Subcutaneous adipose tissue (tissue), 4 donors: ENCODE data around the gene TMEM25. TPM values are rescaled to one million over a fixed set of nuclear protein-coding genes. Genes with fewer than 3 reads are reported as not detected.

ENCODE experiments used
- total RNA-seq, 4 donors: library from RNA; depleted of rRNA; stranded (reverse); fragments of >200 nt; gene quantifications; one replicate each; pipeline ENCODE4 v1.1.0, GENCODE V29; 2016
- TF ChIP-seq, protein P1 (sequence below): fragments of 450-650 bp; IDR thresholded peaks from one replicate; pipeline ENCODE4 v1.5.1; 2016; ENCODE audit warnings: low read depth, mild to moderate bottlenecking, control low read depth, antibody characterized with exemption, moderate library complexity

The TMEM25 gene
- total RNA-seq, 4 donors from 2014 or later = 6.8 to 21.9 (median 14.4) TPM

DNA sequence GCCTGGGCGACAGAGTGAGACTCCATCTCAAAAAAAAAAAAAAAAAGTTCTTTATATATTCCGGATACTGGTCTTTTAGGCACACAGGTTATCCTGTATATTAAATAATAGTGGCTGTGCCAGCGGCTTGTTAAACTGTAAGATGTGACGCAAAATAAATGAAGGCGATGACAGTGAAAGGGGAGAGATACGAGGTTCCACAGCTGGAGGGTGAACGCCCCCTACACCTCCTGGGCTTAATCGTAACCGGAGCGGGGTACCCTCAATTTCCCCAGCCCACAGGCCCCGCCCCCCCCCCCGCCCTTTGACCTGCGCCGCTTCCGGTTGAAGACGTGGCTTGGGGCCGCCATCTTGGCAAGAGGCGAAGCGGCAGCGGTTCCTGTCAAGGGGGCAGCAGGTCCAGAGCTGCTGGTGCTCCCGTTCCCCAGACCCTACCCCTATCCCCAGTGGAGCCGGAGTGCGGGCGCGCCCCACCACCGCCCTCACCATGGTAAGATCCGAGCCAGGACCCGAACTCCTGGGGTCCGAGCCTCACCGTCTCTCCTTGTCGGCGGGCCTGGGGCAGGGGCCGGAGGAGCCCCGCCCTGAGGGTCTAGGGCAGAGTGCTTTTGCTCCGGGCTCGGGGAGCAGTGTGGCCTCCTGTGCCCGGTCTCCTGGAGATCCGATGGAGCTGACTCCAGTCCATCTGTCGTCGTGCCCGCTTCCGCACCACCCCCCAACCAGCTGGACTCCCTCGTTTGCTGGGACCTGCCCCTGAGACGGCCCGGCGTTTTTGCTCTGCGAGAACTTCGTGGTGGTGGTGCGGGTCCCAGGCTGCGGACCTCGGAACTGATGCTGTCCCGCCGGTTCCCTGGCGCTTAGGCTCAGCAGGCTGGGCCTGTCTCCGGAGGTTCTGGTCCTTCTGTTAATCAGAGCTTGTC is 41.3 kb downstream of the TMEM25 start, which contains the start of gene ARCN1:
ARCN1 (plus strand) TSS at position 349 of the 920 bp plus-strand sequence; CDS start at position 488, 139 bp downstream.
- TF ChIP-seq, protein P1, sequence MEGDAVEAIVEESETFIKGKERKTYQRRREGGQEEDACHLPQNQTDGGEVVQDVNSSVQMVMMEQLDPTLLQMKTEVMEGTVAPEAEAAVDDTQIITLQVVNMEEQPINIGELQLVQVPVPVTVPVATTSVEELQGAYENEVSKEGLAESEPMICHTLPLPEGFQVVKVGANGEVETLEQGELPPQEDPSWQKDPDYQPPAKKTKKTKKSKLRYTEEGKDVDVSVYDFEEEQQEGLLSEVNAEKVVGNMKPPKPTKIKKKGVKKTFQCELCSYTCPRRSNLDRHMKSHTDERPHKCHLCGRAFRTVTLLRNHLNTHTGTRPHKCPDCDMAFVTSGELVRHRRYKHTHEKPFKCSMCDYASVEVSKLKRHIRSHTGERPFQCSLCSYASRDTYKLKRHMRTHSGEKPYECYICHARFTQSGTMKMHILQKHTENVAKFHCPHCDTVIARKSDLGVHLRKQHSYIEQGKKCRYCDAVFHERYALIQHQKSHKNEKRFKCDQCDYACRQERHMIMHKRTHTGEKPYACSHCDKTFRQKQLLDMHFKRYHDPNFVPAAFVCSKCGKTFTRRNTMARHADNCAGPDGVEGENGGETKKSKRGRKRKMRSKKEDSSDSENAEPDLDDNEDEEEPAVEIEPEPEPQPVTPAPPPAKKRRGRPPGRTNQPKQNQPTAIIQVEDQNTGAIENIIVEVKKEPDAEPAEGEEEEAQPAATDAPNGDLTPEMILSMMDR = no peak

DNA sequence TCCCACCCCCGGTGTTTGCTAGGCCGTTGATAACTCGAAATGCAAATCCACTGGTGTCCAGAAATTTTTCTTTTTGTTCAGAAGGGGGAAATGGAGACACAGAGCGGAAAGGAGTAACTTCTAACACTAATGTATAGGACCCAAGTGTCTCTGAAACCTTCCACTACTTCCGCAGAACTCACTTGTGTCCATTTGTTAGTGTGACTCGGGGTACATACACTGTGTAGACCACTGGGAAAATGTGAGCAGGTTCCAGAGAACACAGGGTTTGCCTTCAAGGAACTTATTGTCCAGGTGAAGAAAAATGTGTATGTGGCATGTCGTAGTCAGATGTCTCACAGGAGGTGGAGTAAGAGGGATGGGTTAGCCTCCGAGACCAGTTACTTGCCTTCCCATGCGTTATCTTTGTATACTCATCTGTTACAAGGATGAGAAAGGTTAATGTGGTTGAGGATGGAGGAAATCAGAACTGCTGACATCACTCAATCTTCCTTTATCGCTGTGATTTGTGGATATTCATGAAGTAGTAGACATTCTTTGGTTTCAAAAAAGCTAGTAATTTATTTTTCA is 42.1 kb downstream of the TMEM25 start:
- TF ChIP-seq, protein P1 = no peak

DNA sequence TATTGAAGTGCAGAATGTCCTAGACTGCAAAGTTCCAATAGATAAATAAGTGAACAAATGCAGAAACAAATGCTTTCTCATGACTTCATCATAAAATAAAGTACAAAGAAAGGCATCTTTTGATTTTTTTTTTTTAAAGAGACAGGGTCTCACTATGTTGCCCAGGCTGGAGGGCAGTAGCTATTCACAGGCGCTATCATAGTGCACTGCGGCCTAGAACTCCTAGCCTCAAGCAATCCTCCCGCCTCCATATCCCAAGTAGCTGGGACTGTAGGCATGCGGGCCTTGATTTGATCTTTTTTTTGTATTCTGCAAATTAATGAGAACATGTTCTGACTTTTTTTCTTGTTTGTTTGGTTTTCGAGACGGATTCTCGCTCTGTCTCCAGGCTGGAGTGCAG is 43.6 kb downstream of the TMEM25 start:
- TF ChIP-seq, protein P1 = no peak

DNA sequence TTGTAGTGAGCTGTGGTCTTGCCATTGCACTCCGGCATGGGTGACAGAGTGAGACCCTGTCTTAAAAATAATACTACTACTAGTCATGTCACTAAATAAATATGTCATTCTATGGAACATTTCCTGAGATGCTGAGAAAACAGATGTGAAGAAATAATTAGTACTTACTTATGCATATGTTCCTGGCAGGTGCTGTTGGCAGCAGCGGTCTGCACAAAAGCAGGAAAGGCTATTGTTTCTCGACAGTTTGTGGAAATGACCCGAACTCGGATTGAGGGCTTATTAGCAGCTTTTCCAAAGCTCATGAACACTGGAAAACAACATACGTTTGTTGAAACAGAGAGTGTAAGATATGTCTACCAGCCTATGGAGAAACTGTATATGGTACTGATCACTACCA is 50.1 kb downstream of the TMEM25 start:
- TF ChIP-seq, protein P1 = no peak

Other genes with a start within 250 kb of the TMEM25 start
- gene CD3E, start 226.5 kb upstream of the TMEM25 start, total RNA-seq = 1 to 10 TPM in 3 of 4 donors, under 1 TPM in 1; 0.38 to 3.4 (median 1.8) TPM
- 1 to 10 TPM in 3 of 4 donors, not detected in 1; 2.0 to 4.9 (median 2.4) TPM for gene CD3D, start 188.5 kb upstream of the TMEM25 start, total RNA-seq
- 1 to 10 TPM in 2 of 4 donors, under 1 TPM in 2; 0.38 to 2.1 (median 1.4) TPM for gene CD3G, start 186.8 kb upstream of the TMEM25 start, total RNA-seq
- gene UBE4A, start 171.6 kb upstream of the TMEM25 start, total RNA-seq = 10 to 100 TPM; 44.8 to 57.7 (median 45.8) TPM
- gene ATP5MG, start 129.6 kb upstream of the TMEM25 start, total RNA-seq = 10 to 100 TPM; 36.1 to 84.5 (median 42.8) TPM
- gene KMT2A, start 94.7 kb upstream of the TMEM25 start, total RNA-seq = 10 to 100 TPM; 62.2 to 81.0 (median 69.8) TPM
- gene TTC36, start 3.7 kb upstream of the TMEM25 start, total RNA-seq = 10 to 100 TPM in 1 of 4 donors, 1 to 10 TPM in 3; 3.1 to 71.0 (median 5.0) TPM
- gene IFT46, start 34.7 kb downstream of the TMEM25 start, total RNA-seq = 10 to 100 TPM; 18.1 to 28.4 (median 24.7) TPM
- gene ARCN1, start 41.2 kb downstream of the TMEM25 start, total RNA-seq = 100 to 1,000 TPM in 1 of 4 donors, 10 to 100 TPM in 3; 75.3 to 227 (median 96.2) TPM
- 100 to 1,000 TPM; 137 to 535 (median 197) TPM for gene PHLDB1, start 76.4 kb downstream of the TMEM25 start, total RNA-seq
- gene TREH, start 148.5 kb downstream of the TMEM25 start, total RNA-seq = not detected